NCI-H510A (cell line): Measurements from ENCODE around the gene LIME1.

Source experiments
- DNase-seq: peaks from one replicate; lab custom pipeline; 2025; lab: John Stamatoyannopoulos, UW

The LIME1 gene

GRCh38 chr20:63739130-63740069 lies 2.9 kb downstream of the LIME1 start, which contains the start of gene SLC2A4RG:
Gene SLC2A4RG (plus strand): TSS chr20:63739776. CDS start chr20:63739913, 137 bp downstream.
- DNase-seq: peak; percentile 52

GRCh38 chr20:63740070-63740626 lies 3.7 kb downstream of the LIME1 start:
- no peak for DNase-seq

GRCh38 chr20:63740627-63741353 lies 4.3 kb downstream of the LIME1 start:
- peak; percentile 38 for DNase-seq

- DNase-seq: no peak
These were observed 4.9 kb downstream of the LIME1 start for GRCh38 chr20:63741354-63741675.

GRCh38 chr20:63741676-63742380 lies 5.4 kb downstream of the LIME1 start:
- DNase-seq: no peak

- no peak for DNase-seq
These were observed 6.0 kb downstream of the LIME1 start for GRCh38 chr20:63742381-63743024.

- no peak for DNase-seq
These were observed 6.9 kb downstream of the LIME1 start for GRCh38 chr20:63743210-63743970.

GRCh38 chr20:63744158-63744557 lies 7.7 kb downstream of the LIME1 start:
- no peak for DNase-seq

- DNase-seq: no peak
These were observed 8.3 kb downstream of the LIME1 start for GRCh38 chr20:63744574-63745423.

GRCh38 chr20:63745424-63745805 lies 9.0 kb downstream of the LIME1 start:
- DNase-seq: no peak

- DNase-seq: no peak
These were observed 9.7 kb downstream of the LIME1 start for GRCh38 chr20:63745961-63746731.

- no peak for DNase-seq
These were observed 10.4 kb downstream of the LIME1 start for GRCh38 chr20:63746751-63747315.

GRCh38 chr20:63747622-63748069 lies 11.2 kb downstream of the LIME1 start:
- no peak for DNase-seq

- no peak for DNase-seq
These were observed 11.8 kb downstream of the LIME1 start for GRCh38 chr20:63748070-63748933.

GRCh38 chr20:63748934-63749270 lies 12.4 kb downstream of the LIME1 start:
- DNase-seq: no peak

- no peak for DNase-seq
These were observed 13.4 kb downstream of the LIME1 start for GRCh38 chr20:63749597-63750508.
